ENCODE measurements around the gene ARTN.

- TF ChIP-seq CTCF (IDR thresholded peaks at IDR 0.05; ENCODE audit: low read depth, low read length) = no peak
- TF ChIP-seq POLR2A (IDR thresholded peaks at IDR 0.05; ENCODE audit: extremely low read depth, insufficient read length) = no peak
- no peak for TF ChIP-seq MAX (IDR thresholded peaks at IDR 0.05; ENCODE audit: low read depth, low read length)
- no peak for TF ChIP-seq MYC (IDR thresholded peaks at IDR 0.05; ENCODE audit: low read depth, low read length)
Observed at GRCh38 chr1:43904660-43905551, 28.7 kb upstream of the ARTN start.
